Endothelial cell of umbilical vein (primary cell): Measurements from ENCODE around the gene ZDHHC3.

Experiments used
- EZH2 ChIP-seq: IDR thresholded peaks from 2 replicates; pipeline ENCODE4 v1.6.1; 2012; ENCODE audit warnings: borderline replicate concordance, low read depth, mild to moderate bottlenecking, moderate library complexity, low read length, inconsistent platforms; ENCODE audit not compliant: severe bottlenecking
- POLR2A ChIP-seq: IDR thresholded peaks from 2 replicates; pipeline ENCODE4 v1.6.1; 2012; ENCODE audit warnings: low read depth, mild to moderate bottlenecking, control low read depth, low read length
- POLR2AphosphoS5 ChIP-seq: IDR thresholded peaks from 2 replicates; pipeline ENCODE4 v1.6.1; 2012; ENCODE audit warnings: low read depth, mild to moderate bottlenecking, control low read depth, low read length, moderate library complexity; ENCODE audit not compliant: insufficient read depth
- TF ChIP-seq, protein P1 (sequence below), 2 donors: IDR thresholded peaks; 1 replicate in 1 of 2; 2 replicates in 1 of 2; pipeline ENCODE4 v1.5.1; 2011; ENCODE audit warnings: low read length in 2 of 2, mild to moderate bottlenecking in 2 of 2, moderate library complexity in 2 of 2, control low read depth in 1 of 2, inconsistent platforms in 1 of 2, low read depth in 1 of 2; ENCODE audit not compliant: insufficient read depth in 1 of 2; ENCODE audit errors: extremely low read depth in 1 of 2
- TF ChIP-seq, protein P2 (sequence below): IDR thresholded peaks from 2 replicates; pipeline ENCODE4 v1.6.1; 2011; ENCODE audit not compliant: insufficient read depth, insufficient read length

DNA sequence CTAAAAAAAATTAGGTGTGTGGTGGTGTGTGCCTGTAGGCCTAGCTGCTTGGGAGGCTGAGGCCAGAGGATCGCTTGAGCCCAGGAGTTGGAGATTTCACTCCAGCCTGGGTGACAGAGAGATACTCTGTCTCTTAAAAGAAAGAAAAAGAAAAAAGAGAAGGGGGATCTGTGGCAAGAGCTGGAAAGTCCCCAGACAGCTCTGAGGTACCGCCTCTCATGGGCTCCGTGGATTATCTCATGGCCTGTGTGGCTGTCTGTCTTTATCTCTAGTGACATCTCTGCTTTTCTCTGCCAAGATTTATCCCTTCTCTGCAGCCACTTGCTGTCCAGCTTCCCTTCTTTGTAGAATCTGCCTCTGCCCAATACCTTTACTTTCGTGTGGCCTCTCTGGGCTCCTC is 5.8 kb upstream of the ZDHHC3 start:
- TF ChIP-seq POLR2AphosphoS5 (no peak), POLR2A (no peak), EZH2 (no peak)
- TF ChIP-seq, protein P1, sequence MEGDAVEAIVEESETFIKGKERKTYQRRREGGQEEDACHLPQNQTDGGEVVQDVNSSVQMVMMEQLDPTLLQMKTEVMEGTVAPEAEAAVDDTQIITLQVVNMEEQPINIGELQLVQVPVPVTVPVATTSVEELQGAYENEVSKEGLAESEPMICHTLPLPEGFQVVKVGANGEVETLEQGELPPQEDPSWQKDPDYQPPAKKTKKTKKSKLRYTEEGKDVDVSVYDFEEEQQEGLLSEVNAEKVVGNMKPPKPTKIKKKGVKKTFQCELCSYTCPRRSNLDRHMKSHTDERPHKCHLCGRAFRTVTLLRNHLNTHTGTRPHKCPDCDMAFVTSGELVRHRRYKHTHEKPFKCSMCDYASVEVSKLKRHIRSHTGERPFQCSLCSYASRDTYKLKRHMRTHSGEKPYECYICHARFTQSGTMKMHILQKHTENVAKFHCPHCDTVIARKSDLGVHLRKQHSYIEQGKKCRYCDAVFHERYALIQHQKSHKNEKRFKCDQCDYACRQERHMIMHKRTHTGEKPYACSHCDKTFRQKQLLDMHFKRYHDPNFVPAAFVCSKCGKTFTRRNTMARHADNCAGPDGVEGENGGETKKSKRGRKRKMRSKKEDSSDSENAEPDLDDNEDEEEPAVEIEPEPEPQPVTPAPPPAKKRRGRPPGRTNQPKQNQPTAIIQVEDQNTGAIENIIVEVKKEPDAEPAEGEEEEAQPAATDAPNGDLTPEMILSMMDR (IDR thresholded peaks at IDR 0.05; ENCODE audit: extremely low read depth in 1 of 2, insufficient read depth in 1 of 2, low read depth in 1 of 2, low read length in 2 of 2) = no peak
- TF ChIP-seq, protein P2, sequence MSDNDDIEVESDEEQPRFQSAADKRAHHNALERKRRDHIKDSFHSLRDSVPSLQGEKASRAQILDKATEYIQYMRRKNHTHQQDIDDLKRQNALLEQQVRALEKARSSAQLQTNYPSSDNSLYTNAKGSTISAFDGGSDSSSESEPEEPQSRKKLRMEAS = no peak
